Right lobe of liver (tissue), 6 donors: ENCODE data around the gene TTC12. TPM values are rescaled to one million over a fixed set of nuclear protein-coding genes. Genes with fewer than 3 reads are reported as not detected.

ENCODE experiments used
- ATAC-seq, 4 donors: fragments of 200-7000 bp; cut with Tn5 transposase; one replicate each; pipeline ENCODE4 v1.9.1; 2020; ENCODE audit warnings: mild to moderate bottlenecking in 4 of 4, moderate library complexity in 4 of 4
- DNase-seq, 3 donors: peaks; one replicate each; pipeline ENCODE4 v3.0.0-alpha.2; 2020
- H3K27ac ChIP-seq, 3 donors: fragments of 200-600 bp; one replicate each; pipeline ENCODE4 v1.8.0; 2022
- H3K27me3 ChIP-seq, 2 donors: fragments of 200-600 bp; one replicate each; pipeline ENCODE4 v1.8.0; 2022
- H3K36me3 ChIP-seq, 4 donors: fragments of 200-600 bp; sonication (generic) in 1 of 4; one replicate each; pipeline versions ENCODE4 v1.5.1 to v1.8.0; 2017 to 2022; ENCODE audit warnings: control low read depth in 1 of 4
- H3K4me1 ChIP-seq, 4 donors: fragments of 200-600 bp; sonication (generic) in 1 of 4; one replicate each; pipeline versions ENCODE4 v1.5.1 to v1.8.0; 2017 to 2022; ENCODE audit warnings: control low read depth in 1 of 4
- H3K4me3 ChIP-seq, 3 donors: fragments of 200-600 bp; one replicate each; pipeline ENCODE4 v1.8.0; 2022
- H3K9me3 ChIP-seq, 4 donors: fragments of 200-600 bp; sonication (generic) in 1 of 4; one replicate each; pipeline versions ENCODE4 v1.5.1 to v1.8.0; 2017 to 2022; ENCODE audit warnings: control low read depth in 1 of 4
- POLR2A ChIP-seq: fragments of 450-650 bp; IDR thresholded peaks from one replicate; pipeline ENCODE4 v1.6.1; 2017; ENCODE audit warnings: antibody characterized with exemption, mild to moderate bottlenecking
- WGBS: methylation state at CpG from one replicate; pipeline ENCODE4 v1.1.6; 2018; ENCODE audit warnings: low coverage, low lambda C conversion rate; ENCODE audit not compliant: insufficient coverage; ENCODE audit errors: missing lambda C conversion rate; 5-methylcytosine and 5-hydroxymethylcytosine counted together
- intact Hi-C, 2 donors: fragments of 100-400 bp; cut with DNase I; formaldehyde crosslinking; loops; one replicate each; pipeline versions ENCODE4 v1.11.2 to v1.14.1; 2022
- total RNA-seq, 6 experiments: library from RNA; depleted of rRNA in 2 of 6; stranded (reverse); fragments of >200 nt in 2 of 6; fragmentation: NEBNext Ultra II Directional in 3 of 6; extraction: Animal tissue kit (Norgen Biotek cat#: 25700) in 3 of 6; gene quantifications; one replicate each; pipeline versions ENCODE4 v1.1.0 to v1.2.4, GENCODE V29; 2016 to 2023
- TF ChIP-seq, protein P1 (sequence below), 4 donors: fragments of 200-600 bp in 3 of 4; fragments of 450-650 bp in 1 of 4; IDR thresholded peaks; one replicate each; pipeline versions ENCODE4 v1.5.1 to v1.8.0; 2016 to 2022; ENCODE audit warnings: antibody characterized with exemption in 4 of 4, mild to moderate bottlenecking in 2 of 4
- donor health status: DM: no; HTN: yes; CAD: no.
- donor health status: DM: no; HTN: no; CAD: no.
- donor health status: DM: no; HTN: no; CAD: no.
- donor health status: DM: no; HTN: yes; CAD: no.
- donor health status: DM: no; HTN: yes; CAD: no.

The TTC12 gene
- total RNA-seq, 6 experiments from 2014 or later, result 5.1 to 8.9 (median 7.2) TPM

DNA sequence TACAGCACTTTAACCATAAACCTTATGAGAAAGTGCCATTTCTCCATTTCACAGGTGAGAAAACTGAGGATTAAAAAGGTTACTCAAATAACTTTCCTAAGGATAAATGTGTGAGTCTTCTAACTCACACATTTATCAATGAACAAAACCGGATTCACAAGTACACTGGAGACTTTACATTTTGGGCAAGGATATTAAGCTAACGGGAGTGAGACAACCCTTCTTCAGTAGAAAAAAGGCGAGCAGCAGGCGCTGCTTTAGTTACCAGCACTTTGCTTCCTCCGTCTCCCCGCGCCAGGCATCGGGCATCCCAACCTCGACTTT, 356 bp upstream of the TTC12 start:
- no peaks in the 10 kb centered on the region for H3K9me3 ChIP-seq
- H3K4me1 ChIP-seq, result no peaks in the 10 kb centered on the region
- no peak for ATAC-seq
- peak overlapping the region; percentile 67 to 74 (median 71) for H3K4me3 ChIP-seq
- no peak for DNase-seq
- no peak overlapping the region for H3K27ac ChIP-seq
- H3K36me3 ChIP-seq, result peaks cover 0 to 4% (median 0%) of the 10 kb centered on the region in 4 donors
- intact Hi-C loops, result no loop called here
- no peaks in the 10 kb centered on the region for H3K27me3 ChIP-seq
- WGBS, result 0% methylated on average over 9 of the region's 9 CpGs
- TF ChIP-seq, protein P1, sequence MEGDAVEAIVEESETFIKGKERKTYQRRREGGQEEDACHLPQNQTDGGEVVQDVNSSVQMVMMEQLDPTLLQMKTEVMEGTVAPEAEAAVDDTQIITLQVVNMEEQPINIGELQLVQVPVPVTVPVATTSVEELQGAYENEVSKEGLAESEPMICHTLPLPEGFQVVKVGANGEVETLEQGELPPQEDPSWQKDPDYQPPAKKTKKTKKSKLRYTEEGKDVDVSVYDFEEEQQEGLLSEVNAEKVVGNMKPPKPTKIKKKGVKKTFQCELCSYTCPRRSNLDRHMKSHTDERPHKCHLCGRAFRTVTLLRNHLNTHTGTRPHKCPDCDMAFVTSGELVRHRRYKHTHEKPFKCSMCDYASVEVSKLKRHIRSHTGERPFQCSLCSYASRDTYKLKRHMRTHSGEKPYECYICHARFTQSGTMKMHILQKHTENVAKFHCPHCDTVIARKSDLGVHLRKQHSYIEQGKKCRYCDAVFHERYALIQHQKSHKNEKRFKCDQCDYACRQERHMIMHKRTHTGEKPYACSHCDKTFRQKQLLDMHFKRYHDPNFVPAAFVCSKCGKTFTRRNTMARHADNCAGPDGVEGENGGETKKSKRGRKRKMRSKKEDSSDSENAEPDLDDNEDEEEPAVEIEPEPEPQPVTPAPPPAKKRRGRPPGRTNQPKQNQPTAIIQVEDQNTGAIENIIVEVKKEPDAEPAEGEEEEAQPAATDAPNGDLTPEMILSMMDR (IDR thresholded peaks at IDR 0.05), result no peak
- no peak for TF ChIP-seq POLR2A

DNA sequence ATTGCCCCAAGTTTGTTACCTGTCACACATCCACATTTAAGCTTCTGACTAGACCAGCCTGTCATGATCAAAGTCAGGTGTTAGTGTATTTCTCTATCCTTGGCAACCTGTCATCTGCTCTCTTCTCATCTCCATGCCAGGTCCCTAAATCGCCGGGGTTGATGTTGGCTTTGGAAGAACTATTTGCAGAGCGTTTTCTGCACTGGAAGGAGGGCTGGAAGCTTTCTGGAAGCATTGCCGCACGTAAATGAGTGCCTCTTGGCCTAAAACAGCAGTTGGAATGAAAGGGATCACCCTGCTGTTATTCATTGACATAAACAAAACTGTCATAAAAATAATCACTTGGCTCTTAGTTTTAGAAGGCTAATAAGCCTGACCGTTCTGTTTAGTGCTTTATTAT, 1.4 kb downstream of the TTC12 start:
- H3K27ac ChIP-seq, result no peak overlapping the region
- peaks cover 0 to 4% (median 0%) of the 10 kb centered on the region in 4 donors for H3K36me3 ChIP-seq
- DNase-seq, result no peak
- no peak for ATAC-seq
- TF ChIP-seq POLR2A, result no peak
- no peaks in the 10 kb centered on the region for H3K4me1 ChIP-seq
- WGBS, result 64% methylated on average over 6 of the region's 6 CpGs
- H3K4me3 ChIP-seq, result no peak overlapping the region
- intact Hi-C loops, result no loop called here
- no peaks in the 10 kb centered on the region for H3K9me3 ChIP-seq
- no peaks in the 10 kb centered on the region for H3K27me3 ChIP-seq

DNA sequence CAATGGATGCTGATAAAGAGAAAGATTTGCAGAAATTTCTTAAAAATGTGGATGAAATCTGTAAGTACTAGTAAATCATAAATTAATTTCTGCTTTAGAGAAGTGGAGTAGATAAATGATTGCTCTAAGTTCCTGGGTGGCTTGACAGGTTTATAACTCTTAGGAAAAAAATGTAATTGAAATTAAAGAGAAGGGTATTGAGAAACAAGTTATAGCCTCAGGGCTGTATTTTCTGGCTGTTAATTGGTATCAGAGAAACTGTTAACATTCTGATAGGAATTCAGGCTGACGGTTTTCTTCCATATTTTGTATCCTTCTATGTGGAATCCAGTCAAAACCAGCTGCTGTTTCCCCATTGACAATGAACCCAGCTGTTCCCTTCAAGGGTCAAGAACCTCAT, 1.9 kb downstream of the TTC12 start:
- 100% methylated on average over 1 of the region's 1 CpG for WGBS
- intact Hi-C loops, result no loop called here
- H3K4me1 ChIP-seq, result no peaks in the 10 kb centered on the region
- ATAC-seq, result no peak
- H3K4me3 ChIP-seq, result no peak overlapping the region
- no peak for DNase-seq
- H3K27ac ChIP-seq, result no peak overlapping the region
- H3K27me3 ChIP-seq, result no peaks in the 10 kb centered on the region
- H3K36me3 ChIP-seq, result peaks cover 0 to 4% (median 0%) of the 10 kb centered on the region in 4 donors
- no peaks in the 10 kb centered on the region for H3K9me3 ChIP-seq
- TF ChIP-seq, protein P1 (IDR thresholded peaks at IDR 0.05), result no peak
- no peak for TF ChIP-seq POLR2A

DNA sequence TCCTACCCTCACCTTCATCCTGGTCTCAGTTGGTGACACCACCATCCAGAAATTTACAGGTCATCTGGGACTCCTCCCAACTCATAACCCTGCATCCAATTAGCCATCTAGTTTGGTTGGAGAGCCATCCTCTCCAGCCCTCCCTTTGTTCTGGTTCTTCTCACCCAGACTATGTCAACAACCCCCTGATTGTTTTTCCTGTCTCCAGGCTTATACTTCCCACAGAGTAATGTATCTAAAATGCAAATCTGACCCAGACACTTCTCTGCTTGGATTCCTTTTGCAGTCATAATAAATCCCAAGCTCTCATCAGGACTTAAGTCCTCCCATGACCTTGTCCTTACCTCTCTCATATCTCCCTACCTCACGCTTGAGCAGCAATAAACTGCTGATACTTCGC, 3.0 kb downstream of the TTC12 start:
- Histone ChIP-seq H3K4me3 (no peak overlapping the region), H3K36me3 (peaks cover 0 to 4% (median 0%) of the 10 kb centered on the region in 4 donors), H3K27me3 (no peaks in the 10 kb centered on the region), H3K9me3 (no peaks in the 10 kb centered on the region), H3K4me1 (no peaks in the 10 kb centered on the region), H3K27ac (no peak overlapping the region)
- intact Hi-C loops, result no loop called here
- WGBS, result 100% methylated on average over 2 of the region's 2 CpGs
- ATAC-seq, result no peak
- no peak for DNase-seq
- TF ChIP-seq, protein P1 (IDR thresholded peaks at IDR 0.05), result no peak
- no peak for TF ChIP-seq POLR2A

GRCh38 chr11:113319085-113319484, 4.7 kb downstream of the TTC12 start:
- H3K9me3 ChIP-seq, result no peaks in the 10 kb centered on the region
- H3K27ac ChIP-seq, result no peak overlapping the region
- 89% methylated on average over 4 of the region's 4 CpGs for WGBS
- ATAC-seq, result no peak
- H3K4me1 ChIP-seq, result no peaks in the 10 kb centered on the region
- DNase-seq, result no peak
- TF ChIP-seq POLR2A, result no peak
- TF ChIP-seq, protein P1 (IDR thresholded peaks at IDR 0.05), result no peak
- no peaks in the 10 kb centered on the region for H3K27me3 ChIP-seq
- peaks cover 0 to 5% (median 0%) of the 10 kb centered on the region in 4 donors for H3K36me3 ChIP-seq
- intact Hi-C loops, result no loop called here
- H3K4me3 ChIP-seq, result no peak overlapping the region
